ENCODE results near the gene PLCB4. TPM values are rescaled to one million over a fixed set of nuclear protein-coding genes. Genes with fewer than 3 reads are reported as not detected.

PLCB4 gene
- total and polyA plus RNA-seq, 2 experiments from 2014 or later = 6.5 to 16.1 TPM

- no peaks in the 10 kb centered on the region for H3K27me3 ChIP-seq (ENCODE audit: insufficient read depth)
- no peak for DNase-seq (ENCODE audit: low spot score)
- H3K4me2 ChIP-seq = no peak overlapping the region
- H3K27ac Mint-ChIP-seq = no peak overlapping the region
- H3K9me3 Mint-ChIP-seq = no peaks in the 10 kb centered on the region; the same call in 2 of the 3 replicates
- no peak overlapping the region for H2AFZ ChIP-seq
- H3K4me3 ChIP-seq = no peak overlapping the region
- no peaks in the 10 kb centered on the region for H3K79me2 ChIP-seq (replicated peaks; ENCODE audit: insufficient read depth)
- H4K20me1 ChIP-seq (replicated peaks; ENCODE audit: insufficient read depth) = no peaks in the 10 kb centered on the region
- H3K4me3 Mint-ChIP-seq = no peak overlapping the region
- no peaks in the 10 kb centered on the region for H3K4me1 Mint-ChIP-seq
- no peaks in the 10 kb centered on the region for H3K36me3 Mint-ChIP-seq (ENCODE audit: low read depth)
- no peak overlapping the region for H3K27ac ChIP-seq (ENCODE audit: low read depth)
- peaks cover 5% of the 10 kb centered on the region; the same call in 1 of the 2 replicates for H3K9me2 ChIP-seq (ENCODE audit: insufficient read depth)
- H3K4me1 ChIP-seq (ENCODE audit: insufficient read depth) = no peaks in the 10 kb centered on the region
- peaks cover 2% of the 10 kb centered on the region for H3K27me3 Mint-ChIP-seq (ENCODE audit: insufficient read depth, low read depth, poor library complexity)
- H3F3A ChIP-seq (replicated peaks; ENCODE audit: low read depth) = no peaks in the 10 kb centered on the region
- ATAC-seq = no peak
- TF ChIP-seq REST (IDR thresholded peaks at IDR 0.05; ENCODE audit: unreplicated experiment) (no peak), ZNF331 (CRISPR knock-in tag; IDR thresholded peaks at IDR 0.05; ENCODE audit: low read depth) (no peak), CREB1 (CRISPR knock-in tag; IDR thresholded peaks at IDR 0.05; ENCODE audit: low read depth) (no peak), POLR2AphosphoS5 (IDR thresholded peaks at IDR 0.05; ENCODE audit: low read depth) (no peak), EZH2phosphoT487 (IDR thresholded peaks at IDR 0.05; ENCODE audit: unreplicated experiment) (no peak), JUNB (IDR thresholded peaks at IDR 0.05; ENCODE audit: unreplicated experiment) (no peak), ZNF462 (CRISPR knock-in tag; IDR thresholded peaks at IDR 0.05) (no peak), STAT1 (IDR thresholded peaks at IDR 0.05; ENCODE audit: unreplicated experiment) (no peak), EZH2 (IDR thresholded peaks at IDR 0.05; ENCODE audit: low read depth, unreplicated experiment) (no peak), ETS1 (IDR thresholded peaks at IDR 0.05) (no peak), ZNF114 (CRISPR knock-in tag; IDR thresholded peaks at IDR 0.05) (no peak), NANOG (IDR thresholded peaks at IDR 0.05; ENCODE audit: borderline replicate concordance) (no peak), CTCF (conservative IDR thresholded peaks at IDR 0.05; ENCODE audit: low read depth in 2 of 2) (no peak)
- H3K36me3 ChIP-seq (ENCODE audit: insufficient read depth) = no peaks in the 10 kb centered on the region
Measured at GRCh38 chr20:9300534-9300933, 231.6 kb downstream of the PLCB4 start.

Data from GM23338 (cell line).